Measurements from ENCODE around the gene ABCC8. TPM values are rescaled to one million over a fixed set of nuclear protein-coding genes. Genes with fewer than 3 reads are reported as not detected.
"Not testable (repeated sequence)": the region's sequence is repeated elsewhere in the genome, so short reads cannot be mapped to it uniquely, and the experiment has no call there.

Gene ABCC8
- total RNA-seq, 1 experiment from 2014 or later: not detected

DNA sequence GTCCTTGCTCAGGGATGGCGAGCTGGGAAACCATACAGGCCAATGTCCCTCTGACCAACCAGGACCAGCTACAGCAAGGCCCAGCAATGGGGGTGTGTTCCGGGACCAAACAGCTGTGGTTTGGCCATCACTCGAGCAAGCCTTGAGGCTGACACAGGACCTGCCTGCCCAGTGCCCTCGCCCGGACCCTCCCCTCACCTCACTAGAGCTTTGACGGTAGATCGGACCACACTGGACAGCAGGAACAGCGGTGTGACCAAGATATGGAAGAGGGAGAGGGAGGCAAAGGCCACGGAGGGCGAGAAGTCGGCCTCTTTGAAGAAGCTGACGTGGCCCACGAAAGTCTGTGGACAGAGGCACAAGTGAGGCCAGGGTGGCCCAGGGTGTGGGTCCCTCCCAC lies 46.0 kb downstream of the ABCC8 start:
- no peak for DNase-seq (ENCODE audit: low spot score)

DNA sequence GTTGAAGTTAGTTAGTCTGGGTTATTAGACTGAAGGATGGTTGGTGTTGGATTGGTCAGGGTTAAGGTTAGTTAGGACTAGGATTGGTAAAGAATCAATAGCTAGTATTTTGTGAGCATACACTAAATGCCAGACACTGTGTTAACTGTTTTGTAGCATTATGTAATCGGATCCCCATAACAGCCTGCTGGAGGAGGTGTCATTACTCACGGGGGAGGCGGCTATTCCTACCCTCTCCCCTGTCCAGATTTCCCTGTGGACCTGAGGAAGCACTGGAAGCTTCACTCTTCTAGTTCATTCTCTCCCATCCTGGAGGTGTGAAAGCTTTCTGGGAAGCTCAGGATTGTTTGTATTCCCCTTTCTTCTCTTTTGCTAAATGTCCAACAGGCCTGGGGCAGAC lies 47.7 kb downstream of the ABCC8 start:
- DNase-seq (ENCODE audit: low spot score): no peak

DNA sequence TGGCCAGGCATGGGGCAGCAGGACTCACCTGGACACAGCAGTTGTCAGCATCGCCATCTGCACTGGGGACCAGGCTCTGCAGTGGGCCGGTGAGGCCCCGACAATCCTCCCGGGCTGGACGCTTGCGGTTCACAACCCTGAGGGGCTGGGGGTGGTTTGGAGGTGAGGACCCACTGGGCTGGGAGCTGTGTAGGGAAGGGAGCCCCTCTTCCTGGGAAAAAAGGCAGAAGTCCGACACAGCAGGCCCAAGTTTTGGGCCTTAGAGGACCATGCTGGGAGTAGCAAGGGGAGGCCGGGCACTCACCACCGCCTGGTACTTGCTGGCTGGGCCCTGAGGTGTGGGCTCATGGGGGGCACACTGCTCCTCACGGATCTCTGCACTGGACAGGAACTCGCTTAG lies 48.4 kb downstream of the ABCC8 start:
- DNase-seq (ENCODE audit: low spot score): no peak

DNA sequence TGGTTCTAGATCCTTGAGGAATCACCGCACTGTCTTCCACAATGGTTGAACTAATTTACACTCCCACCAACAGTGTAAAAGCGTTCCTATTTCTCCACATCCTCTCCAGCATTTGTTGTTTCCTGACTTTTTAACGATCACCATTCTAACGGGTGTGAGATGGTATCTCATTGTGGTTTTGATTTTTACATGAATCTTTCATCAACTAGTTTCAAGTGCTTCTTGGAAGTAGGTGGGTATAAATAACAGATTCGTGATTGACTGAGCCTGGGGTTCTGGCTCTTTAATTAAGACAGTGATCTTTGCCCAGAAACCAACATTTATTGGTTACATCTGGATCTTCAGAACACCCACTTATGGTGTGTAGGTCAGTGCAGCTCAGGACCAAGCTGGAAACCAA lies 50.4 kb downstream of the ABCC8 start:
- not testable (repeated sequence) for DNase-seq (ENCODE audit: low spot score)

DNA sequence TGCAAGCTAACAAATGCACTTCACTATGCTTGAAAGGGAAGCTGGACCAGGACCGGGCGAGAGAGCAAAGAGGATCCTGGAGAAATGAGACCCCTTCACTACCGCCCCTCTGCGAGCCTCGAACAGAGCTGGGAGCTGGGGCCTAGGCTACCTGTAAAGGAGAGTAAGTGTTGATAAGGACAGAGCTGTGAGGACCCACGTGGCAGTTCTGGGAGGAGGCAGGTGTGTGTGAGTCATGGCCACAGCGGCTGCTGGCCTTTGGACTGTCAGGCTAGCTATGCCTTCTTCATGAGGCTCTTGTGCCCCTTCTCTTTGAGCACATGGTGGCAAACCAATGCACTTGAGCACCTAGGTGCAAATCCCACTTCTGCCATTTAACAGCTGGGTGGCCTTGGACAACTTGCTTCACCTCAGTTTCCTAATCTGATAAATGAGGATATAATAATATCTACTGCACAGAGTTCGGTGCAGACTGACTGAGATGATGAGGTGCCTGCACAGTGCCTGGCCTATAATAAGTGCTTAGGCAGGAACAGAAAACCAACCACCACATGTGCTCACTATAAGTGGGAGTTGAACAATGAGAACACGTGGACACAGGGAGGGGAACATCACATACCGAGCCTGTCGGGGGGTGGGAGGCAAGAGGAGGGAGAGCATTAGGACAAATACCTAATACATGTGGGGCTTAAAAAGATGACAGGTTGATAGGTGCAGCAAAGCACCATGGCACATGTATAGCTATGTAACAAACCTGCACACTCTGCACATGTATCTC lies 52.9 kb downstream of the ABCC8 start:
- DNase-seq (ENCODE audit: low spot score): no peak

DNA sequence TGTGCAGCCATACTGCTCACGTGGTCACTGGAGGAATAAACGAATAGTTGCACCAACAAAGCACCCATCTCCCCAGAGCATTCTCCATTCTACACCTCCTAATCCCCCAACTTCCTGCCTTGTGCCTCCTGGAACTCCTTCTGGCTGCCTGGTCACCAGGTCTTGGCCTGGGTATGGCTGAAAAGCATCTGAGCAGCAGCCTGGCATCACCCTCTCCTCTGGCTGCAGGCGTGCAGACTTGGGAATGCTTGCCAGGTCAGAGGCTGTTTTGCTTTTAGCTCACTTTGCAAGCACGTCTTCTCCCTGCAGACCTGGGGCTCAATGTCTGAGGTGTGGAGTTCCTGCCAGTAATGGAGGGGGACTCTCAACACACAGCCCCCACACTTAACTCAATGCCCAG lies 54.9 kb downstream of the ABCC8 start:
- no peak for DNase-seq (ENCODE audit: low spot score)

DNA sequence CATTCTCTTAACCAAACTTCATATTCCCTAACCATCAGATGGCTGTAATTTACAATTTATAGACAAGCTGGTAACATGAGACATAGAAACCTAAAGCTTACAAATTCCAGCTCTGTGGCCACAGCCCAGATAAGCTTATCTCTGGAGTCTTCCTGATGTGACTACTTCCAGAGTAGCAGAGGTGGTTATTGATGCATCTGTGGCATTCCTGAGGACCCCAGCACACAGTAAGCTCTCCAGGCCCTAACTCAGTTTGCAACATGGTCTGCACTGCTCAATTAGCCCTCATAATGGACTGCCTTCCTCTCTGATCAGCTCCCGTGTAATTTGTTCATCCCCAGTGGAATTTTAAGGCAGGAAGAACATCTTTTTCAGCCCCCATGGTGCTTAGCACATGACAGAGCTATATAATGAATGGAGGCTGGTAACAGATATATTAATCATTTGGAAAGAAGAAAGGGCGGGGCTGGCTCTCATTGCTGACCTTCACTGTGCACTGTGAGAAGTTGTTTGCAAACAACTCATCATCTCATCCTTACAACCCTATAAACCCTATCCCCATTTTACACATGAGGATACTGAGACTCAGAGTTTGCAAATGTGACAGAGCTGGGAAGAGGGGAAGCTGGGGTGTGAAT lies 58.1 kb downstream of the ABCC8 start:
- no peak for DNase-seq (ENCODE audit: low spot score)

DNA sequence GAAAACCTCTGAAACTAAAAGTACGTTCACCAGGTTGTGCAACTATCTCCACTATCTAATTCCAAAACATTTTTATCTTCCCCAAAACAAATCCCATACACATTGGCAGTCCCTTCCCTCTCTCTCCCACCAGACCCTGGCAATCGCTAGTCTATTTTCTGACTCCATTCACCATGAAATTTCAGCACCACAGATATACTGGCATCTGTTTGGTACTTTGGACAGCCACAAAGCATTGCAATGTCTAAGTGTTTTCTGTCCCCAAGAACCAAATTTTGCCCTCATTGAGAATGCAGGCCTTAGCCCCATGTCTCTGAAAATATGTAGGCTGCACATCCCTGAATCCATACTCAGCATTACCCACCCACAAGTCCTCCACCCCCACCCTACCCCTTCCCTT lies 60.2 kb downstream of the ABCC8 start:
- DNase-seq (ENCODE audit: low spot score): no peak

DNA sequence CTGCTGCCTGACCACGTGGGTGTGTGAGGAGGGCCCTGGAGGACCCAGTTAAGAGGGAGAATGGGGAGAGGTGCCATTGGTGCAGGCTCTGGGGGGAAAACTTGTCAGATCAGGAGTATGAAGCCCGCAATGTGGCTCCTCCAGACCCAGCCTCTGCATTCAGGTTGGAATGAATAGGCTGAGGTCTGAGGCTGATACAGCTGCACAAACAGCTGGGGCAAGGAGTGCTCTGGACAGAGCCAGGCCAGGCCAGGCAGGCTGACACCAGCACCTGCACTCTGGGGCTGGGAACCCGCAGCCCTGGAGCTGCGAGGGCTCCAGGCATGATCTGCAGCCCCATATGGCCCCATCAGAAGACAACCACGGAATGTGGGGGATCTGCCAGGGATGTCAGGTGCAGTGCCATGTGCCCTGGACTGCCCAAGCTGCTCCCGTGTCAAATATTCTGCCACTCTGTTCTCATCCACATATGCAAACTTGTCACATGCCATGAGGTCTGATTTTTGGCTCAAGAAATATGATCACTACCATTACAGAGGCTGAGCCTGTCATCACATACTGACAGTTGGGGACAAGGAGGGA lies 61.0 kb downstream of the ABCC8 start:
- no peak for DNase-seq (ENCODE audit: low spot score)

DNA sequence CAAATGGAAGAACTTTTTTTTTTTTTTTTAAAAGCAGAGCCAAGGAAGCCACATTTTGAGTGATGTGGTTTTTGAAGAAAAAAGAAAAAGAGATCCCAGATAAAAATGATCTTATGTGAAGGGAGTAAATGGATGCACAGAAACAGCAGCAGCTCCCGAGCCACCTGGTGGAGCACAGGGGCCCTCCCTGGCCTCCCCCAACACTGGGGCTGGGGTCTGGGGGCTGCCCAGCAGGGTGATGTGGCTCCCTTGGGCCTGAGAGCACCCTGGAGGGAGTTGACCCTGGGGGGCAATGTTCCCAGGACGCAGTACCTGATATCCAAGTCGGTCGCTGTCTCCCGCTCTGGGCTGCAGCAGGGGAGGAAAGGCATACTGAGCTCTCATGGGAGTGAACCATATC lies 61.7 kb downstream of the ABCC8 start:
- no peak for DNase-seq (ENCODE audit: low spot score)

DNA sequence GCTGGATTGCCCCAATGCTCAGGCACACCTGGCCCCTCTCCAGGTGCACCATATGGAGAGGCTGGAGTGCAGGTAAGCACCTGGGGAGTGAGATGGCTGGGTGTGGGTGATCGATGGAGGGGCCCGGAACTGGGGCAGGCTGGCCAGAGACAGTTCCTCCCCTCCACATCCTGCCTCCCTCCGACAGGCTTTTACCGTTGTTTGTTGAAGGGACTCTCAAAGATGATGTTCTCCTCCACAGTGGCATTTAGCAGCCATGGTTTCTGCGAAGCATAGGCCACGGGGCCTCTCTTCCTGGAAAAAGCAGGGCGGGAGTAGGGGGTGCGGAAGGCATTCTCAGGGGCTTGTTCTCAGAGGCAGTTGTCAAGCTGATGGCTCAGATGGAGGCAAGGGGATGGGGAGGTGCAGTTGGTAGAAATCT lies 62.3 kb downstream of the ABCC8 start:
- no peak for DNase-seq (ENCODE audit: low spot score)

DNA sequence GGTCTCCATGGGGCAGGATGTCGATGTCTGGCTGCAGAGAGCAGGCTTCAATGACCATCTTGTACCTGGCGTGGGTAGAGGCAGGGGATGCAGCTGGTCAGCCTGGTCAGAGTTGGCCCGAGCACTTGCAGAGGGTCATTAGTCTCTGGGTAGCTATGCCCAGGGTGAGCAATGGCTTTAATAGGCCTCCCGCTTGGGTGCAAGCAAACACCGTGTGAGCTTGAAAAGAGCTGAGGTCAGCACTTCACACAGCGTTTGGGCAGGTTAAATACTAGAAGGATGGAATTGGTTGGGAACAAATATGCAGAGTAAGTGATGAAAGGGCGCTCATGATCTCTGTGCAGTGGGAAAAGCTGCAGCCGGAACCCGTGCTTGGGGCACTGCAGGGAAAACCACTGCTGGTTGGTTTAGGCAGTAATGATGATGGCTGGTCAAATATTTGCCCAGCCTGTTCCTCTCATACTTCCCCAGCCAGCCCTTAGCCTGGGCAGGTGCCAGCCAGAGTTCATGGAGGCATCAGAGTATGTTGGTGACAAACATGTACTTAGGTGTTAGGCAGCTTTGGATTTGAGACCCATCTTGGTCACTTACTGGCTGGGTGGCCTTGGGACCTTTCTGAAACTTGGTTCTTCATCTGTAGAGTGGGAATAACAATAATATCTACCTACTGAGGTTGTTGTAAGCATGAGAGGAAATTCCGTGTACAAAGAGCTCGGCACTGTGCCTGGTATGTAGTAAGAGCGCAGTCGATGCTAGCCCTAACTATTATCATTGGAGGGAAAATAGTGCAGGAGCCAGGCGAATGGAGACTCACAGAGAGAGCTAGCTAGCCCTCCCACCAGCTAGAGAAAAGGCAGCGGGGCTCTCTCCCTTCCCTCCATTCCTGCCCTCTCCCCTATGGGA lies 63.0 kb downstream of the ABCC8 start:
- DNase-seq (ENCODE audit: low spot score): no peak

DNA sequence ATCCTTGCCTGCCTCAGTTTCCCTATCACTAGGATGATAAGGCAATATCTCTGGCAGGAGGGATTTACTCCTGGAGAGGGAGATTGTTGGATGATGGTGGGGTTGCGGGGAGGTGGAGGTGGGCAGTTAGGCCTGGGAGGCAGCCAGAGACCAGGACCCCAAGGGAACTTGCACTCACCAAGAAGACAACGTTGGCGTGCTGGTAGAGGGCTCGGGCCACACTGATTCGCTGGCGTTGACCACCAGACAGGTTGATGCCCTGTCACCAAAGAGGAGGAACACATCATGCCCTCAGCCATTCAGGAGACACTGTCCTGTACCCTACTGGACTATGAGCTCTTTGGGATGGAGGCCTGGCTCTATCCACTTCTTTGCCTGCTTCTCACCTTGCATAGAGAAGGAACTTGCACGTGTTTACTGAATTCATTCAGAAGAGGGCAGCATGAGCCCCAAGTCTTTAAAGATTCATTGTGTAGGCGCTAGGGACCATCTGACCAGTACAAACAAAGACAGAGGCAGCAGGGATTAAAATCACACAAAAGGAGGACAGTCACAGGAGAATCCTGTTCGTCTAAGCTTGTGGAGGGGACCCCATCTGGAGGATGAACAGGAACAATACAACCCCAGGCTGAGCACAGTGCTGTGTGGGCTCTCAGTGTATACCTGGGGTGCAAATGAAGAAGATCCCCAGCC lies 64.0 kb downstream of the ABCC8 start:
- DNase-seq (ENCODE audit: low spot score): no peak

DNA sequence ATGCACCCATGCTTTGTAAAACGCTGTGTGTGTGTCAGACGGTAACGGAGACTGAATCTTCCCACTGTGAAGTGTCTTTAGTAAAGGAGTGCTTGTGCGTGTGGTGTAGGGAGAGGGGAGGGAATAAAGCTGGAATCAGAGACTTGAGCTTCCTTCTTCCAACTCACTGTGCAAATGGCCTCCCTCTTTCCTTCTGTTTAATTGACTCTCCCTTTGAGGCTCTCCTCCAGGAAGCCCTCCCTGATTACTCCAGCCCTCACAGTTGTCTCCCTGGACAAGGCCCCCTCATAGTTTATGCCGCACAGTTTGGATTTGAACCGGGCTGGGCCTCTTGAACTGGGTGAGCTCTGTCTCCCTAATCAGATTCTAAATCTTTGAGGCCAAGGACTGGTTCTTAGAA lies 65.2 kb downstream of the ABCC8 start:
- DNase-seq (ENCODE audit: low spot score): no peak

DNA sequence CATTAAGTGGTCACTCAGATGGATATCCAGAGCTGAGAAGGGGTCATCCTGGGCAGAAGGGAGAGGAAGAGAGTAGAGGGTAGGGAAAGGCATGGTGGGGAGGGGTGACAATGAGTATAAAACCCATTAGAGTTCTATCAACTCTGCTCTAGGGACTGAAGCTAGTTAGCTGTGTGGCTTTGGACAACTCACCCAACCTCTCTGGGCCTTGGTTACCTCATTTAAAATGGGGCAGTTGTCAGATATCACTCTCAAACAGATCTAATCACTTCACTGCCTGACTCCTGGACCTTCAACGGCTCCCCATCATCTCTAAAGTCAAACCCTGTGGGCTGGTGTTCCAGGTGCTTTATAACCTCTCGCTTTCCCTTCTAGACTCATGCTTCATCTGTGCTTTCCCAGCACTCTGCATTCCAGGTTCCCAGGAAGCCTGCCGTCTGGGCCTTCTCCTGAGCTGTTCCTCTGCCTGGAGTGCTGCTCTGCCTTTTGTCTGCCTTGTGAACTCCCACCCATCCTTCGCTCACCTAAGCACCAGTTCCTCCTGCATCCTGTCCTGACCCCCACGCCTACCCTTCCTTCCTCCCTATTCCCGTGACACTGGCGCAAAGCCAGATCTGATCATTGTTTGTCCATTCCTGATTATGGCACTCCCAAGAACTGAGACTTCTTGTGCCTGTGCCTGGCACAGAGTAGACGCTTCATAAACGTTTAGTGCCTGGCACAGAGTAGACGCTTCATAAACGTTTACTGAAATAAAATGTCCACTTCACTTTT lies 65.9 kb downstream of the ABCC8 start:
- DNase-seq (ENCODE audit: low spot score): no peak

DNA sequence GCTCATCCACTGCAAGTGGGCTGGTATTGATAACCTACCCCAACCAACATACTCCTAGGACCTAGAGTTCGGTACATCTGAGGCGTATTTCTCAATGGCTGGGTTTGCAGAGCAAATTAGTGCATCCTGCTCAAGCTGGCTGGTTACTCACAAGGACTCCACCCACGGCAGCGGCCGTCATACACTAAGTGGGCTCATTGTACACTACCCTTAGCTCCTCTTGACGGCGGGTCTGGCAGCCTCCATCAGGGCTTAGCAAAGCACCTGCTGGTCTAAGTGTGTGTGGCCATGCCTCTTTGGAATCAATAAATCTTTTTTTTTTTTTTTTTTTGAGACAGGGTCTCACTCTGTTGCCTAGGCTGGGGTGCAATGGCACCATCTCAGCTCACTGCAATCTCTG lies 68.0 kb downstream of the ABCC8 start:
- no peak for DNase-seq (ENCODE audit: low spot score)

DNA sequence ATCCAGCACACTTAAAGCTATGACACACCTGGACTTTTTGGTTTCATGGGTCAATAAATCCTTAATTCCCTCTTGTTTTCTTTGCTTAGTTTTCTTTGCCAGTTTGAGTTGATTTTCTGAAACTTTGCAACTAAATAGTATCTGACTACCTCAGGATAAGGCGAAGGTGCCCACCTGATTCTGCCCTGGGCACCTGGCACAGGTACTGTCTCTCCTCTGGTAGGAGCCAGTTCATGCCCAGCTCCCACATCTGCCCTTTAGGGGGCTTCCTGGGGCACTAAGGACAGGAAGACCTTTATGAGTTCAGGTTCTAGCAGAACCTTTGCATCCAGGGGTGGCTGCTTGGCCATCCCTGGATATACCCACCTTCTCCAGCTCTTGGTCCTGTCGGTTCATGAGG lies 68.6 kb downstream of the ABCC8 start:
- no peak for DNase-seq (ENCODE audit: low spot score)

DNA sequence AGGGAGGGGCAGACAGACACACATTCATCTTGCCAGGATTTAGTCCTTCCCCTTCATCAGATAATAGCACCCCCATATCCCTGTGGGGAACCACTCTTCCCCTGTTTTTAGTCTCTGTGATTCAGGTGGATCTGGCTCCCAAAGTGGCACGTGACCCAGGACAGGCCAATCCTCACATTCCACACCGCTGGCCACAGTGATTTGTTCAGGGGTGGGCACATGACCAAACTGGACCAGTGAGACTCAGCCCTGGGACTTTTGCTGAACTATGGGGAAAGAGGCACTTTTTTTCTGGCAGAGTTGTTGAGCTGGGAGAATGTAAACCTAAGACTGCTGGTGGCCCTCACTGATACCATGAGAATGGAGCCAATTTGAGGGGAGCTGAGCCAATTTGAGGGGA lies 69.1 kb downstream of the ABCC8 start:
- no peak for DNase-seq (ENCODE audit: low spot score)

DNA sequence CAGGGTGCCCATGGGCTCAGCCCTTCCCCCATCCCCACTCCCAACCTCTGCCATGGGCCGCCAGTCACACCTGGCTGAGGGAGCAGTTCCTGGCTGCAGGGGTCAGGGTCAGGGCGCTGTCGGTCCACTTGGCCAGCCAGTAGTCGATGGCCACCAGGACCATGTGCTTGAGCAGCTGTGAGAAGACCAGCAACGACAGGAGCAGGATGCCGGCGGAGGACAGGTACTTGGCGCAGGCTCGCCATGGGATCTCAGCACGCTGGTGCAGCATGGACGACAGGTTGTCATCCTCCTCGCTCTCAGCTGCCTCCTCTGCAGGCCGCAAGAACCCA lies 69.9 kb downstream of the ABCC8 start:
- no peak for DNase-seq (ENCODE audit: low spot score)

DNA sequence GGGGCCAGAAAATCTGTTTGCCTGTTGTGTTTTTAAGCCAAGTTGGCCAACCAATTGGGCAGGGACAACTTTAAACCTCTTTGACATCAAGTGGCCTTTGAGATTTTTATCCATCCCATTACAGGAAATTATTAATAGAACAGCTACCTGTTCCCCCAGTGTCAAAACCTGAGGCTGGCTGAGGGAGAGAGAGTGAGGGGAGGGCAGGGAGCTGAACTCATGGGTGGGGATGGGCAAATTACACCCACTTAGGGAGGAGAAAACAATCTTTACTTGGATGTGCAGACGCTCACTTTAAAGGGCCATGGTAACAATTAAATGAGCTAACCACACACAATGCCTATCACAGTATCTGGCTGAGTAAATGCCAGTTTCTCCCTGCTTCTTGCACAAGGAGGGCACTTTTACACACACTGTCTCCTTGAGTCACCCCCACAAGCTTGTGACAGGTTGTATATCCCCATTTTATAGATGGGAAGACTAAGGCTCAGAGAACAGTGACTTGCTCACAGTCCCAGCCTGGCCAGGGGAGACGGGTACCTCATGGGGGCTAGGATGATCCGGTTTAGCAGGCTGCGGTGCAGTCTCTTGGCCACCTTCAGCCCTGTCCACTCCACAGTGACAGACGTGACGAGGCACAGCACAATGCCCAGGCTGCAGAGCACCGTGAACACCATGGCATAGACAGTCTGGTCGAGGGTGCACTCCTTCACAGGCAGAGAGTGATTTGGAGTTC lies 70.4 kb downstream of the ABCC8 start:
- no peak for DNase-seq (ENCODE audit: low spot score)

All from A172 (cell line).